K562 (cell line): ENCODE data around the gene IL20RB.

Experiments used
- ATF7 ChIP-seq: fragments of 450-650 bp; IDR thresholded peaks from 2 replicates; pipeline ENCODE4 v1.7.1; 2014; ENCODE audit warnings: mild to moderate bottlenecking, moderate library complexity
- ELK1 ChIP-seq: sonication (generic); formaldehyde crosslinking; IDR thresholded peaks from 2 replicates; pipeline ENCODE4 v1.8.1; 2022; ENCODE audit warnings: missing genetic modification reagents
- HMBOX1 ChIP-seq: sonication (generic); IDR thresholded peaks from 2 replicates; pipeline ENCODE4 v1.6.1; 2016
- MTA3 ChIP-seq: fragments of 450-650 bp; formaldehyde crosslinking; IDR thresholded peaks from 2 replicates; pipeline ENCODE4 v1.6.1; 2017; ENCODE audit warnings: mild to moderate bottlenecking, borderline replicate concordance
- POLR2AphosphoS5 ChIP-seq: IDR thresholded peaks from 2 replicates; pipeline ENCODE4 v1.6.1; 2011; ENCODE audit warnings: mild to moderate bottlenecking, low read depth, low read length, moderate library complexity; ENCODE audit not compliant: control insufficient read depth, insufficient read depth
- RBBP5 ChIP-seq: fragments of 200-600 bp; sonication (generic); IDR thresholded peaks from 2 replicates; pipeline ENCODE4 v1.6.1; 2012; ENCODE audit warnings: borderline replicate concordance, mild to moderate bottlenecking, low read length, control low read depth, inconsistent platforms; ENCODE audit not compliant: insufficient read depth, poor library complexity, severe bottlenecking
- SP1 ChIP-seq: sonication (generic); formaldehyde crosslinking; IDR thresholded peaks from 2 replicates; pipeline ENCODE4 v1.8.1; 2022; ENCODE audit warnings: mild to moderate bottlenecking, missing genetic modification reagents
- TFE3 ChIP-seq: fragments of 450-650 bp; formaldehyde crosslinking; IDR thresholded peaks from 2 replicates; pipeline ENCODE4 v1.4.0; 2020; ENCODE audit warnings: mild to moderate bottlenecking, mixed read lengths
- ZFP30 ChIP-seq: fragments of 250-450 bp; sonication (Bioruptor Pico); IDR thresholded peaks from 2 replicates; pipeline ENCODE4 v1.8.0; 2022; ENCODE audit warnings: moderate library complexity, mild to moderate bottlenecking, inconsistent platforms, borderline replicate concordance
- ZKSCAN8 ChIP-seq: fragments of 200-800 bp; sonication (Bioruptor generic); IDR thresholded peaks from 2 replicates; pipeline ENCODE4 v1.6.1; 2016; ENCODE audit warnings: missing genetic modification characterization, missing compliant biosample characterization
- TF ChIP-seq, protein P1 (sequence below): fragments of 250-450 bp; sonication (Bioruptor Pico); IDR thresholded peaks from 2 replicates; pipeline ENCODE4 v1.4.0; 2020
- TF ChIP-seq, protein P2 (sequence below), 3 experiments: IDR thresholded peaks in 2 of 3; conservative IDR thresholded peaks in 1 of 3; 2 replicates each; pipeline ENCODE4 v1.5.1; 2011 to 2012; ENCODE audit warnings: low read length in 3 of 3, mild to moderate bottlenecking in 3 of 3, control low read depth in 2 of 3, improper control_type of control experiment in 1 of 3, inconsistent platforms in 1 of 3, low read depth in 1 of 3, mixed read lengths in 1 of 3, moderate library complexity in 1 of 3; ENCODE audit not compliant: insufficient read depth in 2 of 3

DNA sequence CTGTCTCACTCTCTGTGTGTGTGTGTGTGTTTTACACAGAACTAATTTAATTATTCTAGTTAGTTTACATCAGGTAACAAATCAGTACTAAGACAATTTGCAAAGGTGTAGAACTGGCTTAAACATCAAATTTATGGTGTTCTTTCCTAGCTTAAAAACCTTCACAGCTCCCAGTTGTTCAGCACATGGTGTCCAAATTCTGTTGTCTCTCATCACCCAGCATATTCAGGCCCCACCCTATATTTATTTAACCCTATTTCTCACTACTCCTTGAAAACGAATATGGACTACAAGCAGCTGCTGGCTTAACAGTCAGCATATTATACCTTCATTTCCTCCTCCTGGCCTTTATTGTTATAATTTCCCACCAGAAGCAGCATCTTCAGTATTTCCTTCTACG is 1.2 kb downstream of the IL20RB start:
- TF ChIP-seq POLR2AphosphoS5 (no peak), ZKSCAN8 (CRISPR knock-in tag) (no peak), ZFP30 (CRISPR knock-in tag) (no peak), SP1 (CRISPR knock-in tag) (no peak), RBBP5 (no peak), TFE3 (CRISPR knock-in tag) (no peak), MTA3 (no peak), ELK1 (no peak), ATF7 (no peak), HMBOX1 (no peak)
- TF ChIP-seq, protein P1, sequence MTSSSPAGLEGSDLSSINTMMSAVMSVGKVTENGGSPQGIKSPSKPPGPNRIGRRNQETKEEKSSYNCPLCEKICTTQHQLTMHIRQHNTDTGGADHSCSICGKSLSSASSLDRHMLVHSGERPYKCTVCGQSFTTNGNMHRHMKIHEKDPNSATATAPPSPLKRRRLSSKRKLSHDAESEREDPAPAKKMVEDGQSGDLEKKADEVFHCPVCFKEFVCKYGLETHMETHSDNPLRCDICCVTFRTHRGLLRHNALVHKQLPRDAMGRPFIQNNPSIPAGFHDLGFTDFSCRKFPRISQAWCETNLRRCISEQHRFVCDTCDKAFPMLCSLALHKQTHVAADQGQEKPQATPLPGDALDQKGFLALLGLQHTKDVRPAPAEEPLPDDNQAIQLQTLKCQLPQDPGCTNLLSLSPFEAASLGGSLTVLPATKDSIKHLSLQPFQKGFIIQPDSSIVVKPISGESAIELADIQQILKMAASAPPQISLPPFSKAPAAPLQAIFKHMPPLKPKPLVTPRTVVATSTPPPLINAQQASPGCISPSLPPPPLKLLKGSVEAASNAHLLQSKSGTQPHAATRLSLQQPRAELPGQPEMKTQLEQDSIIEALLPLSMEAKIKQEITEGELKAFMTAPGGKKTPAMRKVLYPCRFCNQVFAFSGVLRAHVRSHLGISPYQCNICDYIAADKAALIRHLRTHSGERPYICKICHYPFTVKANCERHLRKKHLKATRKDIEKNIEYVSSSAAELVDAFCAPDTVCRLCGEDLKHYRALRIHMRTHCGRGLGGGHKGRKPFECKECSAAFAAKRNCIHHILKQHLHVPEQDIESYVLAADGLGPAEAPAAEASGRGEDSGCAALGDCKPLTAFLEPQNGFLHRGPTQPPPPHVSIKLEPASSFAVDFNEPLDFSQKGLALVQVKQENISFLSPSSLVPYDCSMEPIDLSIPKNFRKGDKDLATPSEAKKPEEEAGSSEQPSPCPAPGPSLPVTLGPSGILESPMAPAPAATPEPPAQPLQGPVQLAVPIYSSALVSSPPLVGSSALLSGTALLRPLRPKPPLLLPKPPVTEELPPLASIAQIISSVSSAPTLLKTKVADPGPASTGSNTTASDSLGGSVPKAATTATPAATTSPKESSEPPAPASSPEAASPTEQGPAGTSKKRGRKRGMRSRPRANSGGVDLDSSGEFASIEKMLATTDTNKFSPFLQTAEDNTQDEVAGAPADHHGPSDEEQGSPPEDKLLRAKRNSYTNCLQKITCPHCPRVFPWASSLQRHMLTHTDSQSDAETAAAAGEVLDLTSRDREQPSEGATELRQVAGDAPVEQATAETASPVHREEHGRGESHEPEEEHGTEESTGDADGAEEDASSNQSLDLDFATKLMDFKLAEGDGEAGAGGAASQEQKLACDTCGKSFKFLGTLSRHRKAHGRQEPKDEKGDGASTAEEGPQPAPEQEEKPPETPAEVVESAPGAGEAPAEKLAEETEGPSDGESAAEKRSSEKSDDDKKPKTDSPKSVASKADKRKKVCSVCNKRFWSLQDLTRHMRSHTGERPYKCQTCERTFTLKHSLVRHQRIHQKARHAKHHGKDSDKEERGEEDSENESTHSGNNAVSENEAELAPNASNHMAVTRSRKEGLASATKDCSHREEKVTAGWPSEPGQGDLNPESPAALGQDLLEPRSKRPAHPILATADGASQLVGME (CRISPR knock-in tag) = no peak
- TF ChIP-seq, protein P2, sequence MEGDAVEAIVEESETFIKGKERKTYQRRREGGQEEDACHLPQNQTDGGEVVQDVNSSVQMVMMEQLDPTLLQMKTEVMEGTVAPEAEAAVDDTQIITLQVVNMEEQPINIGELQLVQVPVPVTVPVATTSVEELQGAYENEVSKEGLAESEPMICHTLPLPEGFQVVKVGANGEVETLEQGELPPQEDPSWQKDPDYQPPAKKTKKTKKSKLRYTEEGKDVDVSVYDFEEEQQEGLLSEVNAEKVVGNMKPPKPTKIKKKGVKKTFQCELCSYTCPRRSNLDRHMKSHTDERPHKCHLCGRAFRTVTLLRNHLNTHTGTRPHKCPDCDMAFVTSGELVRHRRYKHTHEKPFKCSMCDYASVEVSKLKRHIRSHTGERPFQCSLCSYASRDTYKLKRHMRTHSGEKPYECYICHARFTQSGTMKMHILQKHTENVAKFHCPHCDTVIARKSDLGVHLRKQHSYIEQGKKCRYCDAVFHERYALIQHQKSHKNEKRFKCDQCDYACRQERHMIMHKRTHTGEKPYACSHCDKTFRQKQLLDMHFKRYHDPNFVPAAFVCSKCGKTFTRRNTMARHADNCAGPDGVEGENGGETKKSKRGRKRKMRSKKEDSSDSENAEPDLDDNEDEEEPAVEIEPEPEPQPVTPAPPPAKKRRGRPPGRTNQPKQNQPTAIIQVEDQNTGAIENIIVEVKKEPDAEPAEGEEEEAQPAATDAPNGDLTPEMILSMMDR (IDR thresholded peaks at IDR 0.05 in 2 of 3, conservative IDR thresholded peaks at IDR 0.05 in 1 of 3; ENCODE audit: insufficient read depth in 2 of 3, low read depth in 1 of 3, low read length in 3 of 3) = no peak
